Sigmoid colon (tissue), 3 donors: ENCODE measurements around the gene VPS18.

Source experiments
- POLR2A ChIP-seq, 2 donors: fragments of 450-650 bp; IDR thresholded peaks; one replicate each; pipeline ENCODE4 v1.6.1; 2016; ENCODE audit warnings: antibody characterized with exemption in 2 of 2, mild to moderate bottlenecking in 2 of 2, moderate library complexity in 2 of 2
- TF ChIP-seq, protein P1 (sequence below), 4 experiments: fragments of 450-650 bp in 3 of 4; fragments of 200-600 bp in 1 of 4; IDR thresholded peaks; one replicate each; pipeline ENCODE4 v1.5.1; 2016 to 2019; ENCODE audit warnings: antibody characterized with exemption in 4 of 4, mild to moderate bottlenecking in 3 of 4, moderate library complexity in 2 of 4

DNA sequence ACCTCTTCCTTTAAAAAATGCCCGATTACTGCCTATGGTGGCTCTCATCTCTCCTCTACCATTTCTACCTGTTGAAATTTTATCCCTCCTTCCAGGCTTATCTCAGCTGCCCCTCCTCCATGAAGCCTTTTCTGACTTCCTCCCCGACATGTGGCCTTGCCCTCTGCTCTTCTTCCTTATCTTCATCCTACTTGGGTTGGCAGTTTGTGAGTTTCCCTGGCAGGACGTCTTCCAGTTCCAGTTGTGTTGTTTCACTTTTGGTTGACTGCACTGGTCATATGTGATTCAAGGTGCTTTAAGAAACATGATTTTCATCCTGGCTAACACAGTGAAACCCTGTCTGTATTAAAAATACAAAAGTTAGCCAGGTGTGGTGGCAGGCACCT is 39.3 kb downstream of the VPS18 start:
- TF ChIP-seq, protein P1, sequence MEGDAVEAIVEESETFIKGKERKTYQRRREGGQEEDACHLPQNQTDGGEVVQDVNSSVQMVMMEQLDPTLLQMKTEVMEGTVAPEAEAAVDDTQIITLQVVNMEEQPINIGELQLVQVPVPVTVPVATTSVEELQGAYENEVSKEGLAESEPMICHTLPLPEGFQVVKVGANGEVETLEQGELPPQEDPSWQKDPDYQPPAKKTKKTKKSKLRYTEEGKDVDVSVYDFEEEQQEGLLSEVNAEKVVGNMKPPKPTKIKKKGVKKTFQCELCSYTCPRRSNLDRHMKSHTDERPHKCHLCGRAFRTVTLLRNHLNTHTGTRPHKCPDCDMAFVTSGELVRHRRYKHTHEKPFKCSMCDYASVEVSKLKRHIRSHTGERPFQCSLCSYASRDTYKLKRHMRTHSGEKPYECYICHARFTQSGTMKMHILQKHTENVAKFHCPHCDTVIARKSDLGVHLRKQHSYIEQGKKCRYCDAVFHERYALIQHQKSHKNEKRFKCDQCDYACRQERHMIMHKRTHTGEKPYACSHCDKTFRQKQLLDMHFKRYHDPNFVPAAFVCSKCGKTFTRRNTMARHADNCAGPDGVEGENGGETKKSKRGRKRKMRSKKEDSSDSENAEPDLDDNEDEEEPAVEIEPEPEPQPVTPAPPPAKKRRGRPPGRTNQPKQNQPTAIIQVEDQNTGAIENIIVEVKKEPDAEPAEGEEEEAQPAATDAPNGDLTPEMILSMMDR (IDR thresholded peaks at IDR 0.05) = no peak
- TF ChIP-seq POLR2A (IDR thresholded peaks at IDR 0.05) = no peak
